ENCODE measurements around the gene PIERCE2.
"Not testable (repeated sequence)": the region's sequence is repeated elsewhere in the genome, so short reads cannot be mapped to it uniquely, and the experiment has no call there.

The PIERCE2 gene

GRCh38 chr15:55407498-55408011, 740 bp upstream of the PIERCE2 start:
- Histone ChIP-seq H3K4me3 (ENCODE audit: low read depth in 1 of 2, low read length in 2 of 2) (peak overlapping the region; percentile 57 to 85; a peak in 3 of 4 replicates), H3K36me3 (ENCODE audit: insufficient read depth, low read length) (no peaks in the 10 kb centered on the region), H3K79me2 (ENCODE audit: insufficient read depth, low read length) (peaks cover 30% of the 10 kb centered on the region), H4K20me1 (ENCODE audit: insufficient read depth, low read length) (no peaks in the 10 kb centered on the region), H3K9ac (ENCODE audit: low read depth, low read length) (peak overlapping the region; percentile 69), H3K4me2 (ENCODE audit: insufficient read depth, low read length) (peak overlapping the region; percentile 86), H3K4me1 (ENCODE audit: insufficient read depth, low read length) (peaks cover 57% of the 10 kb centered on the region), H3K27ac (ENCODE audit: low read length) (peak overlapping the region; percentile 61), H2AFZ (ENCODE audit: low read depth, low read length) (peak overlapping the region; percentile 75), H3K27me3 (ENCODE audit: insufficient read depth, low read length, poor library complexity) (no peaks in the 10 kb centered on the region), H3K9me3 (ENCODE audit: insufficient read depth, low read length, severe bottlenecking) (no peaks in the 10 kb centered on the region)
- ATAC-seq (ENCODE audit: insufficient read depth, low read depth) (no peak; the same call in 2 of the 3 replicates), DNase-seq (no peak)
- TF ChIP-seq EZH2 (IDR thresholded peaks at IDR 0.05; ENCODE audit: borderline replicate concordance, low read depth, low read length, severe bottlenecking) = no peak
- TF ChIP-seq CTCF (IDR thresholded peaks at IDR 0.05; ENCODE audit: borderline replicate concordance, extremely low read depth, low read length, poor library complexity, severe bottlenecking) = no peak

GRCh38 chr15:55408976-55409375, 681 bp downstream of the PIERCE2 start:
- H3K36me3 ChIP-seq (ENCODE audit: insufficient read depth, low read length); ATAC-seq (ENCODE audit: insufficient read depth, low read depth); H3K27me3 ChIP-seq (ENCODE audit: insufficient read depth, low read length, poor library complexity); H4K20me1 ChIP-seq (ENCODE audit: insufficient read depth, low read length); H3K9me3 ChIP-seq (ENCODE audit: insufficient read depth, low read length, severe bottlenecking); DNase-seq: not testable (repeated sequence)
- peak overlapping the region; percentile 86 for H3K27ac ChIP-seq (ENCODE audit: low read length)
- peaks cover 25% of the 10 kb centered on the region for H3K79me2 ChIP-seq (ENCODE audit: insufficient read depth, low read length)
- H3K4me1 ChIP-seq (ENCODE audit: insufficient read depth, low read length) = peaks cover 45% of the 10 kb centered on the region
- peak overlapping the region; percentile 86 for H3K4me2 ChIP-seq (ENCODE audit: insufficient read depth, low read length)
- H3K9ac ChIP-seq (ENCODE audit: low read depth, low read length) = peak overlapping the region; percentile 69
- peak overlapping the region; percentile 76 for H2AFZ ChIP-seq (ENCODE audit: low read depth, low read length)
- peak overlapping the region; percentile 57 to 85; a peak in 3 of 4 replicates for H3K4me3 ChIP-seq (ENCODE audit: low read depth in 1 of 2, low read length in 2 of 2)

- not testable (repeated sequence) for DNase-seq; ATAC-seq (ENCODE audit: insufficient read depth, low read depth); H3K9me3 ChIP-seq (ENCODE audit: insufficient read depth, low read length, severe bottlenecking); H3K4me1 ChIP-seq (ENCODE audit: insufficient read depth, low read length); H3K27me3 ChIP-seq (ENCODE audit: insufficient read depth, low read length, poor library complexity); H3K9ac ChIP-seq (ENCODE audit: low read depth, low read length); H3K36me3 ChIP-seq (ENCODE audit: insufficient read depth, low read length); H3K4me2 ChIP-seq (ENCODE audit: insufficient read depth, low read length); H3K79me2 ChIP-seq (ENCODE audit: insufficient read depth, low read length); H4K20me1 ChIP-seq (ENCODE audit: insufficient read depth, low read length); H3K27ac ChIP-seq (ENCODE audit: low read length); H2AFZ ChIP-seq (ENCODE audit: low read depth, low read length); H3K4me3 ChIP-seq (ENCODE audit: low read depth in 1 of 2, low read length in 2 of 2)
Measured at GRCh38 chr15:55417678-55418077, 9.4 kb downstream of the PIERCE2 start.

GRCh38 chr15:55420171-55420866, 12.0 kb downstream of the PIERCE2 start:
- no peaks in the 10 kb centered on the region for H4K20me1 ChIP-seq (ENCODE audit: insufficient read depth, low read length)
- no peaks in the 10 kb centered on the region for H3K36me3 ChIP-seq (ENCODE audit: insufficient read depth, low read length)
- H3K9me3 ChIP-seq (ENCODE audit: insufficient read depth, low read length, severe bottlenecking) = no peaks in the 10 kb centered on the region
- no peaks in the 10 kb centered on the region for H3K79me2 ChIP-seq (ENCODE audit: insufficient read depth, low read length)
- no peak overlapping the region for H3K9ac ChIP-seq (ENCODE audit: low read depth, low read length)
- no peak for TF ChIP-seq EZH2 (IDR thresholded peaks at IDR 0.05; ENCODE audit: borderline replicate concordance, low read depth, low read length, severe bottlenecking)
- TF ChIP-seq CTCF (IDR thresholded peaks at IDR 0.05; ENCODE audit: borderline replicate concordance, extremely low read depth, low read length, poor library complexity, severe bottlenecking) = no peak
- ATAC-seq (ENCODE audit: insufficient read depth, low read depth) = no peak
- H3K4me2 ChIP-seq (ENCODE audit: insufficient read depth, low read length) = no peak overlapping the region
- DNase-seq = no peak
- H3K4me3 ChIP-seq (ENCODE audit: low read depth in 1 of 2, low read length in 2 of 2) = no peak overlapping the region
- no peaks in the 10 kb centered on the region for H3K27me3 ChIP-seq (ENCODE audit: insufficient read depth, low read length, poor library complexity)
- H2AFZ ChIP-seq (ENCODE audit: low read depth, low read length) = no peak overlapping the region
- no peaks in the 10 kb centered on the region for H3K4me1 ChIP-seq (ENCODE audit: insufficient read depth, low read length)
- H3K27ac ChIP-seq (ENCODE audit: low read length) = no peak overlapping the region

Data from DND-41 (cell line).